ENCODE data around the gene MEF2D. TPM values are rescaled to one million over a fixed set of nuclear protein-coding genes. Genes with fewer than 3 reads are reported as not detected.

Gene MEF2D
- polyA plus RNA-seq, 1 donor (not counting 4 experiments of a cell fraction or from before 2014, with no cell fraction given) = 9.3 TPM

- dilution Hi-C loops (cut with MboI; ENCODE audit: extremely low pct_ligation_motif_present, low sequenced_read_pairs) = no loop called here
- Histone ChIP-seq H3K27ac (ENCODE audit: control insufficient read depth, insufficient read depth, low read length) (peak overlapping the region; percentile 25), H3K4me2 (ENCODE audit: control insufficient read depth, extremely low read depth, insufficient read depth, low read depth, low read length) (peak overlapping the region; percentile 65), H2AFZ (ENCODE audit: control insufficient read depth, low read length) (no peak overlapping the region), H3K79me2 (ENCODE audit: control insufficient read depth, insufficient read depth, low read length) (no peaks in the 10 kb centered on the region), H3K27me3 (ENCODE audit: control insufficient read depth, extremely low read depth, insufficient read depth, low read length) (no peaks in the 10 kb centered on the region), H3K9ac (ENCODE audit: control insufficient read depth, extremely low read depth, insufficient read depth, low read length) (no peak overlapping the region), H3K36me3 (ENCODE audit: control insufficient read depth in 2 of 2, extremely low read depth in 1 of 2, insufficient read depth in 2 of 2, low read length in 2 of 2) (peaks cover 0 to 5% of the 10 kb centered on the region in 2 experiments), H4K20me1 (ENCODE audit: control insufficient read depth, extremely low read depth, insufficient read depth, low read length) (no peaks in the 10 kb centered on the region), H3K9me3 (ENCODE audit: control insufficient read depth, low read depth, low read length) (no peaks in the 10 kb centered on the region), H3K4me3 (ENCODE audit: control insufficient read depth in 2 of 3, extremely low read depth in 1 of 3, insufficient read depth in 2 of 3, low read depth in 1 of 3, low read length in 3 of 3) (no peak overlapping the region), H3K4me1 (ENCODE audit: control insufficient read depth, extremely low read depth, insufficient read depth, low read length) (peaks cover 49% of the 10 kb centered on the region), H3K9me1 (ENCODE audit: control insufficient read depth, extremely low read depth, insufficient read depth, low read length) (no peaks in the 10 kb centered on the region)
- no peak for TF ChIP-seq CTCF (optimal IDR thresholded peaks at IDR 0.05 in 1 of 3, IDR thresholded peaks at IDR 0.05 in 1 of 3, conservative IDR thresholded peaks at IDR 0.05 in 1 of 3; ENCODE audit: extremely low read depth in 1 of 3, insufficient read depth in 2 of 3, low read length in 3 of 3)
- TF ChIP-seq EZH2 (IDR thresholded peaks at IDR 0.05; ENCODE audit: low read length) = no peak
- FAIRE-seq (peak; percentile 81), DNase-seq (ENCODE audit: low read depth, low spot score) (peak; percentile 78)
Observed at GRCh38 chr1:156461781-156462647, 38.6 kb downstream of the MEF2D start.

- no peak for DNase-seq (ENCODE audit: low read depth, low spot score)
- peaks cover 48% of the 10 kb centered on the region for H3K4me1 ChIP-seq (ENCODE audit: control insufficient read depth, extremely low read depth, insufficient read depth, low read length)
- no peak overlapping the region for H2AFZ ChIP-seq (ENCODE audit: control insufficient read depth, low read length)
- no peak for FAIRE-seq
- H3K9me1 ChIP-seq (ENCODE audit: control insufficient read depth, extremely low read depth, insufficient read depth, low read length) = no peaks in the 10 kb centered on the region
- no peaks in the 10 kb centered on the region for H4K20me1 ChIP-seq (ENCODE audit: control insufficient read depth, extremely low read depth, insufficient read depth, low read length)
- TF ChIP-seq EZH2 (IDR thresholded peaks at IDR 0.05; ENCODE audit: low read length) = no peak
- TF ChIP-seq CTCF (optimal IDR thresholded peaks at IDR 0.05 in 1 of 3, IDR thresholded peaks at IDR 0.05 in 1 of 3, conservative IDR thresholded peaks at IDR 0.05 in 1 of 3; ENCODE audit: extremely low read depth in 1 of 3, insufficient read depth in 2 of 3, low read length in 3 of 3) = no peak
- no peak overlapping the region for H3K4me2 ChIP-seq (ENCODE audit: control insufficient read depth, extremely low read depth, insufficient read depth, low read depth, low read length)
- H3K4me3 ChIP-seq (ENCODE audit: control insufficient read depth in 2 of 3, extremely low read depth in 1 of 3, insufficient read depth in 2 of 3, low read depth in 1 of 3, low read length in 3 of 3) = no peak overlapping the region
- H3K36me3 ChIP-seq (ENCODE audit: control insufficient read depth in 2 of 2, extremely low read depth in 1 of 2, insufficient read depth in 2 of 2, low read length in 2 of 2) = no peaks in the 10 kb centered on the region
- no peak overlapping the region for H3K27ac ChIP-seq (ENCODE audit: control insufficient read depth, insufficient read depth, low read length)
- no peaks in the 10 kb centered on the region for H3K79me2 ChIP-seq (ENCODE audit: control insufficient read depth, insufficient read depth, low read length)
- no peak overlapping the region for H3K9ac ChIP-seq (ENCODE audit: control insufficient read depth, extremely low read depth, insufficient read depth, low read length)
- H3K9me3 ChIP-seq (ENCODE audit: control insufficient read depth, low read depth, low read length) = no peaks in the 10 kb centered on the region
- dilution Hi-C loops (cut with MboI; ENCODE audit: extremely low pct_ligation_motif_present, low sequenced_read_pairs) = no loop called here
- H3K27me3 ChIP-seq (ENCODE audit: control insufficient read depth, extremely low read depth, insufficient read depth, low read length) = no peaks in the 10 kb centered on the region
Observed at GRCh38 chr1:156461109-156461508, 39.5 kb downstream of the MEF2D start.

All from keratinocyte (primary cell).